RWPE2 (cell line): ENCODE measurements around the gene ANKRD6.

Experiments used
- ATAC-seq: fragments of 200-7000 bp; cut with Tn5 transposase; 3 replicates; pipeline ENCODE4 v1.9.1; 2021; ENCODE audit warnings: low read depth
- DNase-seq: peaks from one replicate; pipeline ENCODE4 v3.0.0-alpha.2; 2020; ENCODE audit warnings: low spot score
- H3K27ac ChIP-seq: fragments of 450-650 bp; 2 replicates; pipeline ENCODE4 v1.5.1; 2017; ENCODE audit warnings: mild to moderate bottlenecking; ENCODE audit not compliant: poor library complexity, severe bottlenecking
- H3K27me3 ChIP-seq: fragments of 250-450 bp; sonication (Bioruptor Pico); 2 replicates; pipeline ENCODE4 v1.5.1; 2021; ENCODE audit warnings: mild to moderate bottlenecking, moderate library complexity; ENCODE audit not compliant: insufficient read depth, poor library complexity, severe bottlenecking
- H3K36me3 ChIP-seq: fragments of 250-450 bp; sonication (Bioruptor Pico); 2 replicates; pipeline ENCODE4 v1.5.1; 2020; ENCODE audit warnings: low read depth, mild to moderate bottlenecking, moderate library complexity
- H3K4me1 ChIP-seq: fragments of 250-450 bp; sonication (Bioruptor Pico); 2 replicates; pipeline ENCODE4 v1.5.1; 2021; ENCODE audit warnings: mild to moderate bottlenecking, moderate library complexity; ENCODE audit not compliant: insufficient read depth, poor library complexity, severe bottlenecking
- H3K4me3 ChIP-seq: fragments of 250-450 bp; sonication (Bioruptor Pico); 2 replicates; pipeline ENCODE4 v1.5.1; 2021; ENCODE audit warnings: mild to moderate bottlenecking, moderate library complexity; ENCODE audit not compliant: severe bottlenecking
- H3K9me3 ChIP-seq: fragments of 250-450 bp; sonication (Bioruptor Pico); 2 replicates; pipeline ENCODE4 v1.5.1; 2021; ENCODE audit warnings: mild to moderate bottlenecking, moderate library complexity; ENCODE audit not compliant: severe bottlenecking
- TF ChIP-seq, protein P1 (sequence below): fragments of 450-650 bp; IDR thresholded peaks from one replicate; pipeline ENCODE4 v1.5.1; 2017; ENCODE audit warnings: mild to moderate bottlenecking, moderate library complexity; ENCODE audit not compliant: poor library complexity, severe bottlenecking

The ANKRD6 gene

DNA sequence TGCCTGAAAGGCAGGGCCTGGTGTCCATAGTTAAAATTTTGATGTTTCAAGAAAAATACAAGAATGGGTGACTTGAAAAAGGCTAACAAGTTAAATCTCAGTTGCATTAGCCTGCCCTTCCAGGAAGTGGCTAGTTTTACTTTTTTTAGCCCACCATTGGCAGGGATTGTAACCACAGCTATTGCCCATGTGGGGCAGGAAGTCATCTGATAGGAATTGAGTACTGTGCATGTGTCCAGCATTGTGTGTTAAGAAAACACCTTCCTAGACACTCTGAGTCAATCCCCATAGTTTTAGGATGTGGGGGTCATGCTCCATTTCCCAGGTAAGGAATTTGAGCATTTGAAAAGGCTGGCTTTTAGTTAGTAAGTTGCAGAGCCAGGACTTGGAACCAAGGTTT lies 178.7 kb downstream of the ANKRD6 start:
- ATAC-seq (no peak), DNase-seq (no peak)
- Histone ChIP-seq H3K4me1 (no peaks in the 10 kb centered on the region), H3K9me3 (no peaks in the 10 kb centered on the region), H3K27ac (no peak overlapping the region), H3K27me3 (no peaks in the 10 kb centered on the region), H3K4me3 (no peak overlapping the region), H3K36me3 (no peaks in the 10 kb centered on the region)
- TF ChIP-seq, protein P1, sequence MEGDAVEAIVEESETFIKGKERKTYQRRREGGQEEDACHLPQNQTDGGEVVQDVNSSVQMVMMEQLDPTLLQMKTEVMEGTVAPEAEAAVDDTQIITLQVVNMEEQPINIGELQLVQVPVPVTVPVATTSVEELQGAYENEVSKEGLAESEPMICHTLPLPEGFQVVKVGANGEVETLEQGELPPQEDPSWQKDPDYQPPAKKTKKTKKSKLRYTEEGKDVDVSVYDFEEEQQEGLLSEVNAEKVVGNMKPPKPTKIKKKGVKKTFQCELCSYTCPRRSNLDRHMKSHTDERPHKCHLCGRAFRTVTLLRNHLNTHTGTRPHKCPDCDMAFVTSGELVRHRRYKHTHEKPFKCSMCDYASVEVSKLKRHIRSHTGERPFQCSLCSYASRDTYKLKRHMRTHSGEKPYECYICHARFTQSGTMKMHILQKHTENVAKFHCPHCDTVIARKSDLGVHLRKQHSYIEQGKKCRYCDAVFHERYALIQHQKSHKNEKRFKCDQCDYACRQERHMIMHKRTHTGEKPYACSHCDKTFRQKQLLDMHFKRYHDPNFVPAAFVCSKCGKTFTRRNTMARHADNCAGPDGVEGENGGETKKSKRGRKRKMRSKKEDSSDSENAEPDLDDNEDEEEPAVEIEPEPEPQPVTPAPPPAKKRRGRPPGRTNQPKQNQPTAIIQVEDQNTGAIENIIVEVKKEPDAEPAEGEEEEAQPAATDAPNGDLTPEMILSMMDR: no peak

DNA sequence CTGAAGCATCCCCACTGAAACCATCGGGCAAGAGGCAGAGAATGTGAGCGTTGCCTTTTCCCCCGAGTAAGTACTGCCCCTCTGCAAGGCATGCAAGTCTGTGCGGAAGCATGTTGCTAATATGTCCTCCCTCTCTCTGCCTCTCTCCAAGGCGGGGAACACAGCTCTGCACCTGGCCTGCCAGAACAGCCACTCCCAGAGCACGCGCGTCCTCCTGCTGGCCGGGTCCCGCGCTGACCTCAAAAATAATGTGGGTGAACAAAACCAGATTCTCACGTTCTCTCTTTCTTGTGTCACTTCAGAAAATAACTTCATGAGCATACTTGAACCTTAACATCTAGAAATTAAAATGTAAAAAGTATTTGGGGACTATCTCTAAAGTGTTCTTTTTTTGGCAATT lies 179.2 kb downstream of the ANKRD6 start:
- DNase-seq: no peak
- H3K4me1 ChIP-seq: no peaks in the 10 kb centered on the region
- H3K36me3 ChIP-seq: no peaks in the 10 kb centered on the region
- H3K4me3 ChIP-seq: no peak overlapping the region
- no peaks in the 10 kb centered on the region for H3K27me3 ChIP-seq
- no peak overlapping the region for H3K27ac ChIP-seq
- ATAC-seq: no peak
- TF ChIP-seq, protein P1: no peak
- H3K9me3 ChIP-seq: no peaks in the 10 kb centered on the region

DNA sequence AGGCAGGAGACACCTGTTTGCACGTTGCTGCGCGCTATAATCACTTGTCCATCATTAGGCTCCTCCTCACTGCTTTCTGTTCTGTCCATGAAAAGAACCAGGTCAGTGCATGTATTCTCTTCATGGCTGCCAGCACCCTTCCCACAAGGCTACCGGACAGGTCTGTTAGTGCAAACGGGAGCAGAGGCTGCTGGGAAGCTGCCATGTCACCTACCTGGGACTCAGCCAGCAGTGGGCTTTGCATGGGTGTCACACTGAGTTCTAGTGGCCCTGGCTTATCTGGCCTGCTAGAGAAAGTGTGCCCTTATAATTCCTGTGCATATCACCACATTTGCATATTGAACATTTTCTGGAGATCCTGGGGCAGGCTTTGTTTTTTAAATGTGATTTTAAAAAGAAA lies 180.8 kb downstream of the ANKRD6 start:
- Histone ChIP-seq H3K27me3 (no peaks in the 10 kb centered on the region), H3K9me3 (no peaks in the 10 kb centered on the region), H3K36me3 (no peaks in the 10 kb centered on the region), H3K4me1 (no peaks in the 10 kb centered on the region), H3K27ac (no peak overlapping the region), H3K4me3 (no peak overlapping the region)
- ATAC-seq (no peak), DNase-seq (no peak)
- TF ChIP-seq, protein P1: no peak

DNA sequence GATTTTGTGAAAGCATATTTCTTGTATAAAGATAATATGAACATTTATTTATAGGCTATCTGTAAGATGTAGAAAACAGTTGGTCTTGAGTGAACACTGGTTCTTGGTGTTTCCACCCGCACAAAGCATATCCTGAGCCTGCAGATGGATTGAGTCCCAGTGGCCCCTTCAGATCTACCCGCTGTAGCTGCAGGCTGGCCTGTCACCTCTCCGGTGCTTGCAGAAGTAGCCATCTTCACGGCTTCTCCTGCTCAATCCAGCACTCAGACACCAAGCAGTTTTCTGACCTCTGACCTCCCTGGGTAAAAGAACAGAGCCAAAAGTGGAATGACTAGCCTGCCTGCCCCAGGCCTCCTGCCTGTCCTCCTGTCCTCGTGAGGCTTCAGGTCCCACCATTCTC lies 182.9 kb downstream of the ANKRD6 start:
- DNase-seq (no peak), ATAC-seq (no peak)
- Histone ChIP-seq H3K4me1 (no peaks in the 10 kb centered on the region), H3K27ac (no peak overlapping the region), H3K36me3 (no peaks in the 10 kb centered on the region), H3K9me3 (no peaks in the 10 kb centered on the region), H3K27me3 (no peaks in the 10 kb centered on the region), H3K4me3 (no peak overlapping the region)
- TF ChIP-seq, protein P1: no peak

DNA sequence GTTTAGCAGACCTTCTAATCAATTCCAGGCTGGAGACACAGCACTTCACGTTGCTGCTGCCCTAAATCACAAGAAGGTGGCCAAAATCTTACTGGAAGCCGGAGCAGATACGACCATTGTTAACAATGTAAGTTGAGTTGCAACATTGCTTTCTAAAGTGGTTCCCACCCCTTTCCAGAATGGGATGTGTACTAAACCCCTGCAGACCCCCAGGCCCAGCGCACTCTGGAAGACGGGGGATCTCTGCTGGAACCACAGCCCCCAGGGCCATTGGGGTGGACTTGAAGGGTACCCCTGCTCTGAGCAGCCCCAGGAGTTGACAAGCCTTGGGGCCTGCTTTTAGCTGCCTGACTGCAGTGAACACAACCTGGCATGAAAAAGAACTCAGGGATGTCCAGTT lies 183.6 kb downstream of the ANKRD6 start:
- ATAC-seq (no peak), DNase-seq (no peak)
- Histone ChIP-seq H3K9me3 (no peaks in the 10 kb centered on the region), H3K4me1 (no peaks in the 10 kb centered on the region), H3K27me3 (no peaks in the 10 kb centered on the region), H3K36me3 (no peaks in the 10 kb centered on the region), H3K4me3 (no peak overlapping the region), H3K27ac (no peak overlapping the region)
- TF ChIP-seq, protein P1: no peak
